Activated CD8-positive, alpha-beta memory T cell treated with anti-CD3 and anti-CD28 coated beads, Interleukin-2, amount 50 U/mL, for 24 hours (primary cell): ENCODE data around the gene IMMP2L.

Experiments used
- DNase-seq: peaks from one replicate; pipeline ENCODE4 v3.0.0-alpha.2; 2020; ENCODE audit errors: extremely low read depth

The IMMP2L gene

DNA sequence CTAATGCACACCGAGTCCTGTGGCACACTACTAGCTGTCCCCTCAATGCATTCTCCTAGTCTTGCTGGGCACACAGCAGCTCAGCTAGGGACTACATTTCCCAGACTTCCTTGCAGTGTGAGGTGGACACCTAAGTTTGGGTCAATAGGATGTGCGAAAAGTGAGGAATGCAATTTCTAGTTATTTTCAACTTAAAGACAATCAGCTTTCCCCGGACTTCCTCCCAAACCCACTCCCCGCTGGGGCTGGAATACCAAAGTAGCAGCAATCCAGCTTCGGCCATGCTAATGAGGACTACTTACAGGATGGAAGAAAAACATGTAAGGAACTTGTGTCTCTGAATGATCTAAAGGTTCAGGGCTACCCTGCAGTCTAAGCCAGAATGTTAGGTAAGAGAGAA is 757.8 kb downstream of the IMMP2L start:
- DNase-seq = no peak

DNA sequence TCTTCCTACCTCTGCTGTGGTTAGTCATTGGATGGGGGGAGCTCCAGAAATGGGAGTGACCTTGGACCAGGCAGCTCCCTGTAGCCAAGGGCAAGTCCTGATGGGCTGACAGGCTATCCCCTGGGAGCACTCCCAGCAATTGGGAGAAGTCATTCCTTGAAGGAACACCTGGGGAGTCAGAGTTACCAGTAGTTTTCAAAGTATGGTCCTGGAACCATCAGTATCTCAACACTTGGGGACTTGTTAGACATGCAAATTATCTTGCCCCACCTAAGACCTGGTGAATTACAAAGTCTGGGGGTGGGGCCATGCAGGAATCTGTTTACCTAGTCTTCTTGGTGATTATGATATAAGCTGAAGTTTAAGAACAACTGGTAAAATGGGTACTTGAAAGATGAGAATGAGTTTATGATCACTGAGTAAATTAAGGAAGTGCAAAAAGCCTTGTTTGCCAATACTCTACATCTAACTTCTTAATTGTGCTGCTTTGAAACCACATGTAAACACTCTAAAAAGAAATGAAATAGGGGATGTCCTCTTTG is 758.6 kb downstream of the IMMP2L start:
- no peak for DNase-seq

DNA sequence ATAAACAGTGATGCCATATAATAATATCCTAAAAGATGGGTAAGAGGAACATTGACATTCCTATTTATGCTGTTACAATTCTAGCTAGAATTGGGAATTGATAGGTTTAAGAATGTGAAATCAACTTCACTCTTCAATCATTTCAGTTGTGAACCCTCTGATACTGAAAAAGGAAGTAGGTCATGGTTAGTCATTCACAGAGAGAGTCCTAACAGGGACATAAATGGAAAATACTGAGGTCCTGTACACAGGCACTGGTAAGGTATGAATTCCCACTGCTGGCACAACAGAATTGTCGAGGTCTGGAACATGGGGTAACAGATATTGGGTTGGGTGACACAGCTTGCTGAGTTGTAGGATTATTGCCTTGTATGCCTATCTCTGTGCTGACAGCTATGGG is 760.8 kb downstream of the IMMP2L start:
- DNase-seq = no peak

DNA sequence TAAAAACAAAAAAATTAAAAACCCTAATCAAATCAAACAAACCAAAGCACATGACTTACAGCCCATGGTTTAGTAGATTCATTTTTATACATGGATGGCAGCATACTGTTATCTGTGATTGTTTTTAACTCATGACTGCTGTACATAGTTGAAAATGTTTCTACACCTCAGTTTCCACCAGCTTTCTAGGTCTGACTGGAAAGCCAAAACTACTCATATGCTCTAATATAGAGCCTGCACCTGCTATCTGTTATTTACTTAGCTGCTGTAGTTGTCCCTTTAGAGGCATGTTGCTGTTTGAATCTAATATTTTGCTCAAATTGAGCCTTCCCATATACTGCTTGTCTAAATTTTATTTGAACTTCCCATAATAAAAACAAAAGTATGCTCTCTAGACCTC is 761.3 kb downstream of the IMMP2L start:
- DNase-seq = no peak

DNA sequence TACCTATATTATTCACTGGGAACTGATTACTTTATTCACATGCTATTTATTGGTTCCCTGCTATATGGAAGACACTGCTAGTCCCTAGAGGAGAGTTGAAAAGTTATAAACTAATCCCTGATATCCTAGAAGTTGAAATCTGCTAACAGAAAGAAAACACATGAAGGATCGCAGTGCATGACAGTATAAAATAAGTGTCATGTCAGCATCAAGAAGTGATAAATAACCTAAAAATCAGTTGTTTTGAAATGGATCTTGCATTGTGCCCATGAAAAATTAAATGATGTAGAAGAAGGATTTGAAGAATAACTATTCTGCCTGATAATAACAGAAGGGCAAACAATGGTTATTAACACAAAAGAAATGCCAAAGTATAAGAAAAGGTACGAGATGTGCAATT is 764.6 kb downstream of the IMMP2L start:
- no peak for DNase-seq

DNA sequence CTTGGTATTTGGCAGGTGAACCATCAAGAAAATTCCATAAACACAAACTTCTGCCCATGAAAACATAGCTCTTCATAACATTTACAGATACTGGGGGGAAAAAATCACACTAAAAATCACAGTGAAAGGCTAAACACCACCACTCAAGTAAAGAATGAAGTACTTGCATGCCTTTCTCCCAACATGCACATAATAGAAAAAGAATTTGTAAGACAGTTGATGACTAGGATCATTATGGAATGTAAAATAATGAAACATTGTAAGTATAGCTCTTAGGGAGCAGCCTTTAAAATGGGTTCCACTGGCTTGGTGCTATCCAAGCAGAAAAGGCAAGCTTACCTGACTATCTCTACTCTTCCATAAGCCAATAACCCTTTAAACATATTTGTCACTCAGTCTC is 771.3 kb downstream of the IMMP2L start:
- no peak for DNase-seq

DNA sequence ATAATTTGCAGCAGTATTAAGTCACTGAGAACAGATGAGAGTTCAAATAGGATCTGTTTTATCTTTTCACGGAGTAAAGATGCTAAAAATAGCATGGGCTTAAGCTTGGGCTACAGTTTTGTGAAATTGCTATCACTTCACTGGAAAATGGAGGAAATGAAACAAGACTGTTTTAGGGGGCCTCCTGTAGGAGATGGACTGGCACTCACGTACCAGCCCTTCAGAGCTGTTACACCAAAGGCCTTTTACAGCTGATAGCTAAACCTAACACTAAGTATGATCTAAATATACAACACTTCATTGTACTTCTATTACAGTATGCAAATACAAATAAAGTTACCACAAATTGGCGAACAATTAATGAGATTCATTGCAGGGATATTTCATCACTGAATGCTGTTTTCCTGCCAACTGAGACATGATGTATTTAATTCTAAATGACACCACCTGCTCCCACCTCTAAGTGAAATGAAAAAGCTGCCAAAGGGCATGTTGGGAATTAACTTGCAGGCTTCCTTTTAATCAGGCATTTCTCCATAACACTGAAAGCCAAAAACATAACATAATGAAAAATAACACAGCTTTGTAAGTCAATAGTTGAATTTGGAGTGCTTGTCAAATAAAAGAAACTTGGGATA is 775.8 kb downstream of the IMMP2L start:
- DNase-seq = no peak

DNA sequence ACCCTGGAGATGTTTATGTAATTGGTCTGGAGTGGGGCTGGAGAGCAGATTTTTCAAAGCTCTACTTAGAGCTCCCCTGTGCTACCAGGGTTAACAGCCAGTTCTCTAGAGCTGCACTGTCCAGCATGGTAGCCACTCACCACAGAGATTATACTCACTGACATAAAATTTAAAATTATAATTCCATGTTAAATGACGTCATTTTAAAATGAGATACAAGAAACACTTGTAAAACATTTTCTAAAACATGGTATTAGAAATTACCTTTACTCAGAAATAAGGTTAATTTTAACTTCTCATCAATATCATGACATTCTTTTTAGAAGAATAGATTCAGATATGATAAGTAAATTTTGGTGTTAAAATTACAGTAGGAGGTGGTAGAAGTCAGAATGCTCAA is 777.5 kb downstream of the IMMP2L start:
- DNase-seq = no peak

DNA sequence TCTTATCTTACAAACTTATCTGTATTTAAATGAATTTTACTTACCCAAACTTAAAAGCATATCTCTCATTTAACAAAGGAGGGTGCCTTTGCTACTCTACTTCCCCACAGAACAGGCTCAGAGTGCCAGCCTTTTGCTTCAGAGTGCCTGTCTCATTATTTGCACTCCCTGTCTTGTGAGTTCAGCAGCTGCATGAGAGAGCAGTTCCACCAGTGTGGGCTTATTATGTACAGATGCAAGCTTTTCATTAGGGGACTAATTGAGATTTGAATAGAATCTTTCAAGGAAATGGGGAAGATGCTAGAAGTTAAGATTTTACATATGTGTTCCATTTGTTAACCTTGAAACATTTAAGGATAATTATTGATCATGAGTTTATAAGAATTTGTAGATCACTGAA is 781.6 kb downstream of the IMMP2L start:
- no peak for DNase-seq

DNA sequence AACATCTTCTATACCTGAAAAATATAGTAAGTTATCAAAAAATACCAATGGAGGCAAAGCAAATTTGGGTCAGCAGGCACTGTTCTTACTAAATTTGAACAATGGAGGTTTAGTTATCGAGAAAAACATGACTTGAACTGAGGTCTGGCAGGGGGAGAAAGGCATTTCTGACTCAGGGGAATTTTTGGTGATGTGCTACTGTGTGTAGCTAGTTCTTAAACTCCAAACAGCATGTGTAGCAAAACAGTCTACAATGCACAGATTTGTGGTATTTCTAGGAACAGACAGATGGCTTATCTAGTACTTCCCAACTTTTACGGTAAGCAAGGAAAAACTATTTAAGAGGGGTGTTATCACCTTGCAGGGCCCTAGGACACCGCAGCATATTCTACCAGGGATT is 783.0 kb downstream of the IMMP2L start:
- DNase-seq = no peak

DNA sequence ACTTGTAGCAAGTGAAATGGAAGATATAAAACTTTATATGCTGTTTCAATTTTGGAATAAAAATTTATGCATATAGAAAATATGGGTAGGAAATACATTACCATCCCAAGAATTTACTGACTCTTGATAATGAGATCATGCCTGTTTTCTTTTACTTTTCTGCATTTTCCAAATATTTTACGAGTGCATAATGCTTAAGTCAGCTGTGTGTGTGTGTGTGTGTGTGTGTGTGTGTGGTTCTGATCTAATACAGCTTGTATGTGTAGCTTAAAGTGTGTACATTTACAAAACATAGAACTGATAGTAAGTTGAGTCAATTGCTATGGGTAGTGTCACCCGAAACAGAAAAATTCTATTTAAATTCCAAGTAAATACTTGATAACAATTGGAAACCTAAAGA is 787.2 kb downstream of the IMMP2L start:
- no peak for DNase-seq

DNA sequence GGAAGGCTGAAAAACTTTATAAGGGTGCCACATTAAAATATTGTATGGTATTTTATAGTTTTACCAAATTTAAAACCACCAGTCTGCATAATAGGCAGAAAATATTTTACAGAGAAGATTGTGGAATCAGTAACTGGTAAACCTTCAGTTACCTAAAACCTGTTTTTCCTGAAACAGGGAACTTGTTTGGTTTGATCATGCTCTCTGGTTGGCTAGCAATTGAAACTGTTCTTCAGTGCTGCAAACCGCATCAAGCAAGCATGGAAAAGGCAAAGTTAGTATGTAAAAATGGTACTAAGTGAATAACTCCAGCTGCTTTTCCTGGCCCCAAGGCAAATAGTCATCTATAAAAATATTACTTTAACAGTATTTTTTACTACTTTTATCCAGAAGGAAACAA is 788.2 kb downstream of the IMMP2L start:
- DNase-seq = no peak

DNA sequence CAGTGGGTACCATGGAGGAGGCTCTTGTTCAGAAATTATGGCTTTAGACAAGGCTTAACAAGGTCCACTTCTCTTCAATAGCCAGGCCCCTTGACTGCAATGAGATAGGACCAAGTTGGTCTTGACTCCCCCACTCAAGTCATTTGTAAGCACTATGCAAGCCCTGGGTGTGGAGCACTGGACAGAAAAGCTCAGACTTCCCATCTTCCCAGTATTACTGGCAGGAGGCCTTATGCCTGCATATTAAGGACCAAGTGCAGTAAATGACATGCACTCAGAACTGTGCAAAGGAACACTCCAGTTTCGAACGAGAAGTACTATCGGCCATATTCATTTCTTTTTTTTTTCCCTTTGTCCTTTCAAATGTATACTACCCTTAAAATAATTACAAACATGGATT is 789.7 kb downstream of the IMMP2L start:
- no peak for DNase-seq

DNA sequence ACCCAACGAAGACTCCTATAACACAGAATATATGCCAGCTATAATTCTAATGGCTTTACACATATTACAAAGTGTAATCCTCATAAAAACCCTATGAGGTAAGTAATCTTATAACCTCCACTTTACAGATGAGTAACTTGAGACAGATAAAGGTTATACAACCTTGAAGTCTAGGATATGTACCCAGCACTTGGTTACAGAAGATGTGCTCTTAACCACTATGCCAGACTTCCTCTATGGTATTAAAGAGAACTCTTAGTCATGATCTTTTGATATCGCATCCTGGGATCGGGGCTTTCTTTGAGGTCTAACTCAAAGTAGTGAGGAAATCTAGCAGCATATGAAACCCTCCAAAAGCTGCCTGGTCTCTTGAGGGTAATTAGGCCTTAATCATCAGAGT is 790.6 kb downstream of the IMMP2L start:
- no peak for DNase-seq

DNA sequence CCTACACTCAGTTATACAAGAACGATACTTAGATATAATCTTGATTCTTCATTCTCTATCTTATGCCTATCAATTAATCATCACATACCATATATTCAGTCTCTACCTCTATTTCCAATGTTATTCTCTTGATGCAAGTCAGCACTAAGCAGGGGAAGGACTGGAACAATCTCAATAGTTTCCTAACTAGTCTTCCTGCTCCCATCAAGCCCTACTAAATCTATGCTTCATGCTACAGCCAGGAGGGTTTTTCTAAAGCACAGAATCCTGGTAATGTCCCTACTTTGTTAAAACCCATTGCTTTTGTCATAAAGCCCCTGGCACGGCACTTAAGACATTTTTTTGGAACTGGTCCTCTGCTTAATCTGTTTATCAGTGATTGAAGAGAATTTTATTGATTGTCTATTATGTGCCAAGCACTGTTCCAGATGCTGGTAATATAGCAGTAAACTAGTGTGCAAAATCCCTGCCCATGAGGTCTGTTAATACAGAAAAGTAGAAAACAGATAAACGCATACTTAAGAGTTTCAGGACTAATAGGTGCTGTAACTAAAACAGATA is 794.7 kb downstream of the IMMP2L start:
- no peak for DNase-seq

DNA sequence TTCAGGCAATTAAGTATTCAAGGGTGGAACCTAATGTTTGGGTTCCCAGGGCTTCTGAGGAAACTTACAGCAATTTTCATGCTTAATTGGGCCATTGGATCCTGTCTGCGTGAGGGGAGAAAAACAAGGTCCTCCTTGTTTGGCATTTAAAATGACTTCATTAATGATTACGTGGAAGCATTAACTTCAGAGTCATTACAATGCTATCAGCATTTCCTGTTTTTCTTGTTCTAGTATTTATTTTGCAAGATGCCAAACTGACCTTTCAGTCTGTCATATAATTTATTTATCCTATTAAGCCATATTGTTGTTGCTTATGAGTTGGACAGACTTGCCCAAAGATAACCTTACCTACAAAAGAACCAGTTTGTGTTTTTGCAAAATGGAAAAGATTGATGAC is 795.4 kb downstream of the IMMP2L start:
- DNase-seq = no peak

DNA sequence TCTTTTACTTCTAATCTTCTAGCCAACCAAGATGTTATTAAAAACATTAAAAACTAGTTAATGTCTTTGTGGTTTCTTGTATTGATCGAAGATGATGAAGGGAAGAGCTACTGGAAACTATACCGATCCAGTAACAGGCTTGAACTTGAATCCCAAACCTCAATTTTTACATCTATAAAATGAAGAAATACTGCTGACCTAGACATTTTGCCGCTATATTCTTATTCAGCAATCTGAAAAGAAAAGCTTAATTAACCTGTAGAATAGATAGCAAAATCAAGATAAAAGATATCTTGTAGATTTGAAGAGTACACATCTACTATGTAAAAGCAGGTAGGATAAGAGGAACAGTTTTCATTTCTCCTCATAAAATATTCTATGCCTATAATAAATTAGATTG is 797.4 kb downstream of the IMMP2L start:
- DNase-seq = no peak

DNA sequence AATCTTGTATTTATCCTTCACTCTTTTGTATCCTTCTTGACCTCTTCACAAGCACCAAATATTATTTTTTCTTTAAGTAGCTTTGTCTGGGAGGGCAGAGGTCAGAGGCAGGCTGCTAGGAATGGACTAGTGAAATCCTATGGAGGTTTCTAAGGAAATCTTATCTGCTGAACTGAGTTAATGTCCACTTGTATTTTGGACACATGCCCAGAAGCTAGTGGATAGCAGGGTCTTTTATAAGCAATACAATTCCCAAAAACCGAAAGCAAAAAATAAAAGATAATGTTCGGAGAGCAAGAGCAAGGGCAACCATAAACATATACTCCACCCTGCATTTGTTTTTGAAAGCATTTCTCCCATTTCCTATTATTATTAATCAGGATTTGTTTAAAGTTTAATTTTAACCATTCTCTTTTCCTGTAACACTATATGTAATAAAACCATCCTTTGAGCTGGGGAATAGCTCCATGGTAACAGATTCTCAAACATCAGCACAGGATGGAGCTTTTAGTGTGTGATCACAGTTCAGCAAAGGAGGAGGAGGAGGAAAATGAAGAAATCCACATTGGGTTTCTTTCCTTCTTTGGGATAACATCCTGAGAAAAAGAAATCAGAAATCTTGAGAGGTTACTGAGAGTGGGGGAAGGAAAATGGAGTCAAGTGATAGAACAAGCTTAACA is 799.6 kb downstream of the IMMP2L start:
- DNase-seq = no peak

DNA sequence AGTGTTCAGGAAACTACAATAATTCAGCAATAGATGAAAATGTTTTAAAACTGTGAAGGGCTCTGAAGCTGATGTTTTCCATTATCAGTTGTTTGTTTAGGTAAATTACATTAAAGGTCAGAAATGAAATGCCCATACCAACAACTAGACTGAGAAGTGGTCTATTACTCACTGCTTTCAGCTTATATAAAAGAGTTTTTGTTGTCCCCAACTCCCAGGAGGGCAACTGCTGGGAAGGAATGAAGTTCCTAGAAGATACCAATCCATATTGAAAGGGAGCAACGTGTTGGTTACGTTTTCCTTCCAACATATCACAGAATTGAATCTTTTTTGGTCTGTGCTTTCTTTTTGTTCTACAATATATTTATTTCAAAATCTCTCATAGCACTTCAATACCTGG is 802.0 kb downstream of the IMMP2L start:
- no peak for DNase-seq

DNA sequence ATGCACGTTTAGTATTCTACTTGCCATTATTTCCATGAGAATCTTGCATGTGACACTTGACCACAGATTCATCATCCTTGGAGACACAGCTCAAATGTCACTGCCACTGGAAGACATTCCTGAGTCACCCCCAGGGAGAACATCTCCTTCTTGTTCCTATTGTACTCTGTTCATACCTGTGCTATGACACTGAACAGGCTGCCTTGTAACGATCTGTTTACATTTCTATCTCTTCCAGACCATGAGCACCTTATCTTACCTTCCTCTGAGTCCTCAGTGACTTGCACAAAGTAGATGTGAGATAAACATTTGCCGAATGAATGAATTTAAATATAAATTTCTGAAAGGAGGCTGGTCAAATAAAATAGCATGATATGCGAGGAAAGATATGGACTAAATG is 803.2 kb downstream of the IMMP2L start:
- no peak for DNase-seq

DNA sequence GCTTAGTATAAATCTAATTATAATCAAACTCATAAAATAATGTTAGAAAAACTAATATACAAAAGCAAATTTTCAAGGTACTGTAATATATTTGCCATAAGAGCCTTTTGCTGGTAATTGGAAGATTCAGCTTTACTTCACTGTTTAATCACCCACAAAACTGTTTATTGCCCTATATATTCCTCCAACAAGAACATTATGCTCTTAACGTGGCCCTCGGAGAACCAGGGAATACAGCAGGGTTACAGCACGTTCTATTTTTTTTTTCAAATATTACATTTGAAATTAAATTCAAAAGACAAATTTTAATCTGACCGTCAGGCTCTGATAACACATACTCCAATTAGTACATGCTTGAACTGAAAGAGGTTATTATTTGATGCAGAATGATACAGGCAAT is 807.6 kb downstream of the IMMP2L start:
- no peak for DNase-seq

DNA sequence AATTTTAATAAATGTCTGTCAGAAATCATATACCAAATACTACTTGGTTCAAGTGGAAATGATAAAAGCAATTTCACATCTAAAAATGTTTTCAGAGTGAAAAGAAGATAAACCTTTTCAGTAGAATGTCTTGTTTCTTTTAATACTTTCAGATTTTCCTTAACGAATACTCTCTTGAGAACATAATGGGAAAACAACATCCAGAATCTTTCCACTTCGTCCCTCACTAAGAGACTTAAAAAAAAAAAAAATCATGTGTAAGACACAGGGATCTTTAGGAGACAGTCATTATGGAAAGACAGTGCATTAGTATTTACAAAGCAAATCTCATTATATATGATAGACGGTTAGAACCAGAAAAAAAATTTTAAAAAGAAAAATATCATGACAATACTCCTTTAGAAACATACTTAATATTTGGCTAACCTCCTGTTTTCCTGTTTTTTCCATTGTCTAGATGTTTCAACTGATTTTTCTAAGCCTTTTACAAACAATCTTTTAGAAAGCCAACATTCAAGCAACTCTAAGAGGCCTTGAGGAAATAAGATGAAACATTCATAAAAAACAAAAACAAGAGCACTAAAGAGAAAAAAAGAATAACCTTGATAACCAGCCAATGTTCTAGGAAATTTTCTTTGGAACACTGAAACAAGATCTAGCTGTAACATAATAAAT is 811.2 kb downstream of the IMMP2L start:
- DNase-seq = no peak

DNA sequence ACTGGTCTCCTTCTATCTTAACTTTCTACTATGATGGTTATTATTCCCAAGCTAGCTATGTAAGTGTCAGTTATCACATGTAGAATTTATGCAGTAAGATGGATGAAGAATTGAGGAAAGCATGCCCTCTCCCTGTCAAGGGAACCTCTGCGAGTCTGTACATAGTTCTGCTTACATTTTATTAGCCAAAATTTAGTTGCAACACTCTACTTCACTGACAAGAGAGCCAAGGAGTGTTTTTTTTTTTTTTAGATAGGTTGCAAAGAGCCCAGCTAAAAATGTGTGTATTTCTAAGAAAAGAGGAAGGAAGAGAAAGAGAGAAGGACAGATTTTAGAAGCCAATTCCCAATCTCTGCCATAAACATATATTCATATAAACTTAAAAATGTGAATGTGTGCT is 829.1 kb downstream of the IMMP2L start:
- DNase-seq = no peak
